ENCODE data around the gene FXYD1.

DNA sequence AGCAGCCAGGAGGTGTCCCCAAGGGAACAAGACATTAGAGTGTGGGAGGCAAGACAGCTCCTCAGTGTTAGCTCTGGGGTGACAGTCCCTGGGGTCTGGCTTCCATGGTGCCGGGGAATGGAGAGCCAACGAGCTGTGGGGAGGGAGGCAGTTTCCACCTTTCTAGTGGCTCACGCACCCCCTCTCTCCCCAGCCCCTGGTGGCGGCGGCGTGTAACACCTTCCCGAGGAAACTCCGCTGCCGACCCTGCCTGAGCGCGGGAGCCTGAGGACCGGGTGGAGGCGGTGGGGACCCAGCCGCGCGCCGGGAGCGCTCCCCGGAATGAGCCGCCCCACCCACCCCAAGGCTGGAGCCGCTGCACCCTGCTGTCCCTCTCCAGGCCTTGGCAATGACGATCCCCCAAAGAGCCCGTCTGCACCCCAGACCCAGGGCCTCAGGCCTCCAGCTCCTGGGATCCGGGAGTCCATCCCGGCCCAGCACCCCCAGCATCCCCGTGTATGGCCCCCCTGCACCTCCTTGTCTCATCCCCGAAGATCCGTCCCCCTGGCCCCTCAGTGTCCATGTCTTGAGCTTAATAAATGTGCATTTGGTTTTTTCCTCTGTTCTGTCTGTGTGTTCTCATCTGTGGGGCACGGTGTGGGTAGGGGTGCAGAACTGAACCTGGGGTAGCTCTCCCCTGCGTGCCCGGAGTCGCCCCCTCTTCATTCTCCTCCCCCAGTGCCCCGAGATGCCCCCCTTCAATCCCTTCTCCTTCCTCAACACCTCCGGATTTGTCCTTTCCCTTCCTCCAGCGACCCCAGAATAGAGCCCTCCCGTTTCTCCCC lies 15.3 kb downstream of the FXYD1 start:
- TF ChIP-seq, protein P1, sequence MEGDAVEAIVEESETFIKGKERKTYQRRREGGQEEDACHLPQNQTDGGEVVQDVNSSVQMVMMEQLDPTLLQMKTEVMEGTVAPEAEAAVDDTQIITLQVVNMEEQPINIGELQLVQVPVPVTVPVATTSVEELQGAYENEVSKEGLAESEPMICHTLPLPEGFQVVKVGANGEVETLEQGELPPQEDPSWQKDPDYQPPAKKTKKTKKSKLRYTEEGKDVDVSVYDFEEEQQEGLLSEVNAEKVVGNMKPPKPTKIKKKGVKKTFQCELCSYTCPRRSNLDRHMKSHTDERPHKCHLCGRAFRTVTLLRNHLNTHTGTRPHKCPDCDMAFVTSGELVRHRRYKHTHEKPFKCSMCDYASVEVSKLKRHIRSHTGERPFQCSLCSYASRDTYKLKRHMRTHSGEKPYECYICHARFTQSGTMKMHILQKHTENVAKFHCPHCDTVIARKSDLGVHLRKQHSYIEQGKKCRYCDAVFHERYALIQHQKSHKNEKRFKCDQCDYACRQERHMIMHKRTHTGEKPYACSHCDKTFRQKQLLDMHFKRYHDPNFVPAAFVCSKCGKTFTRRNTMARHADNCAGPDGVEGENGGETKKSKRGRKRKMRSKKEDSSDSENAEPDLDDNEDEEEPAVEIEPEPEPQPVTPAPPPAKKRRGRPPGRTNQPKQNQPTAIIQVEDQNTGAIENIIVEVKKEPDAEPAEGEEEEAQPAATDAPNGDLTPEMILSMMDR (IDR thresholded peaks at IDR 0.05; ENCODE audit: low read length): peak; percentile 73
- TF ChIP-seq EZH2phosphoT487 (IDR thresholded peaks at IDR 0.05; ENCODE audit: low read length): no peak
- TF ChIP-seq EZH2 (optimal IDR thresholded peaks at IDR 0.05; ENCODE audit: low read depth, low read length): no peak
